ENCODE data around the gene ALKBH6. TPM values are rescaled to one million over a fixed set of nuclear protein-coding genes. Genes with fewer than 3 reads are reported as not detected.

Gene ALKBH6
- total RNA-seq (ENCODE audit: low replicate concordance): 16.3 and 22.5 TPM in 2 replicates

DNA sequence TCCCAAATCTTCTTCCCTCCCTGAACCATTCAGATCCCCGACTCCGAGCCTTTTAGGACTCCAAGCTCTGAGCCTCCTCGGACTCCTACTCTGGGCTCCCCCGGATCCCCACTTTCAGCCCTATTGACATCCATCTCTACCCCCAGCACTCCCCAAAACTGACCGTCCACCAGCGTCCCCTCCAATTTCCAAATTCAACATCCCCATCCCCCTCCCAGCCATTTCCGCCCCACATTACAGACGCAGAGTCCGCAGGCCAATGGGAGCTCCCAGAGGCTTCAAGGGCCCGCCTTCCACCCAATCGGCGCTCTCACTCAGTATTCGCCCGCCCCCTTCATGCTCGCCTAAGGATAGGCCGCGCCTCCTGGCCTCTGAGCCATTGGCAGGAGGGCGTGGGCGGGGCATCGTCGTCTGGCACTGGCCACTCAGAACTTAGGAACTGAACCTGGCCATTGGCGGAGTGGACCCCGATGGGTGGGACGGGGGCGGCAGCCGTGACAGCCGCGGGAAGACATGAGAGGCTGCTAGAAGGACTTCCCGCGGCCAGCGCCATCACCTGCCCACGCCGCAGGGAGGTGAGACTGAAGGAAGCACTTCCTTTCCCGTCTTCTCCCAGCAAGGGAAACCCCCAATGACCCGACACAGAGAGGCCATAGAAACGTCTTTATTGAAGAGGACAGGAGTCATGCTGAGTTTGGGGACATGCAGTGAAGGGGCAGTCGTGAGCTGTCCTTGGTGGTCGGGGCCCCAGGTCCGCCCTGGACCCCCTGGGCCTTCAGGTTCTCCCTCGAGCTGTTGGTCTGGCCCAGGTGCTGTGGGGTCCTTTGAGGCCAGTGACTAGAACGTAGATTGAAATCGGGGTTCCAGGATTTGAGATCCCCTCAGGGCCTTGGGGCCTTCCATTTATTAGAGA lies at the start of gene ALKBH6:
Gene ALKBH6 (minus strand): TSS at position 202 of the 913 bp plus-strand sequence. CDS start 816 bp downstream, outside the sequence.
- peaks cover 4% of the 10 kb centered on the region for H3K9me3 Mint-ChIP-seq
- H3K4me2 ChIP-seq: peak within 1 kb of the TSS; percentile 86
- no peaks in the 10 kb centered on the region for H3K27me3 ChIP-seq
- no peak for TF ChIP-seq EZH2phosphoT487 (IDR thresholded peaks at IDR 0.05)
- TF ChIP-seq, protein P1, sequence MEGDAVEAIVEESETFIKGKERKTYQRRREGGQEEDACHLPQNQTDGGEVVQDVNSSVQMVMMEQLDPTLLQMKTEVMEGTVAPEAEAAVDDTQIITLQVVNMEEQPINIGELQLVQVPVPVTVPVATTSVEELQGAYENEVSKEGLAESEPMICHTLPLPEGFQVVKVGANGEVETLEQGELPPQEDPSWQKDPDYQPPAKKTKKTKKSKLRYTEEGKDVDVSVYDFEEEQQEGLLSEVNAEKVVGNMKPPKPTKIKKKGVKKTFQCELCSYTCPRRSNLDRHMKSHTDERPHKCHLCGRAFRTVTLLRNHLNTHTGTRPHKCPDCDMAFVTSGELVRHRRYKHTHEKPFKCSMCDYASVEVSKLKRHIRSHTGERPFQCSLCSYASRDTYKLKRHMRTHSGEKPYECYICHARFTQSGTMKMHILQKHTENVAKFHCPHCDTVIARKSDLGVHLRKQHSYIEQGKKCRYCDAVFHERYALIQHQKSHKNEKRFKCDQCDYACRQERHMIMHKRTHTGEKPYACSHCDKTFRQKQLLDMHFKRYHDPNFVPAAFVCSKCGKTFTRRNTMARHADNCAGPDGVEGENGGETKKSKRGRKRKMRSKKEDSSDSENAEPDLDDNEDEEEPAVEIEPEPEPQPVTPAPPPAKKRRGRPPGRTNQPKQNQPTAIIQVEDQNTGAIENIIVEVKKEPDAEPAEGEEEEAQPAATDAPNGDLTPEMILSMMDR (IDR thresholded peaks at IDR 0.05): peak; percentile 5
- H3K27me3 Mint-ChIP-seq (ENCODE audit: insufficient read depth, low read depth): peaks cover 15% of the 10 kb centered on the region
- peaks cover 10% of the 10 kb centered on the region for H3K36me3 Mint-ChIP-seq
- H3K4me1 ChIP-seq: peaks cover 9% of the 10 kb centered on the region
- H3K4me1 Mint-ChIP-seq: peaks cover 36% of the 10 kb centered on the region
- H3K27ac Mint-ChIP-seq: peak within 1 kb of the TSS; percentile 78
- H3K27ac ChIP-seq: no peak within 1 kb of the TSS
- peak within 1 kb of the TSS; percentile 79 for H3K4me3 ChIP-seq
- H3K9me3 ChIP-seq (ENCODE audit: low read depth): no peaks in the 10 kb centered on the region
- peaks cover 5% of the 10 kb centered on the region for H3F3A ChIP-seq (ENCODE audit: low read depth)
- peaks cover 13% of the 10 kb centered on the region for H3K79me2 ChIP-seq (ENCODE audit: low read depth)
- peak within 1 kb of the TSS; percentile 55 for H3K9ac ChIP-seq
- peak within 1 kb of the TSS; percentile 95 for H3K4me3 Mint-ChIP-seq
- no peaks in the 10 kb centered on the region for H3K36me3 ChIP-seq
- peak within 1 kb of the TSS; percentile 71 for H2AFZ ChIP-seq (replicated peaks)
- no peaks in the 10 kb centered on the region for H4K20me1 ChIP-seq (ENCODE audit: low read depth)
- DNase-seq (ENCODE audit: low spot score): peak; percentile 100

DNA sequence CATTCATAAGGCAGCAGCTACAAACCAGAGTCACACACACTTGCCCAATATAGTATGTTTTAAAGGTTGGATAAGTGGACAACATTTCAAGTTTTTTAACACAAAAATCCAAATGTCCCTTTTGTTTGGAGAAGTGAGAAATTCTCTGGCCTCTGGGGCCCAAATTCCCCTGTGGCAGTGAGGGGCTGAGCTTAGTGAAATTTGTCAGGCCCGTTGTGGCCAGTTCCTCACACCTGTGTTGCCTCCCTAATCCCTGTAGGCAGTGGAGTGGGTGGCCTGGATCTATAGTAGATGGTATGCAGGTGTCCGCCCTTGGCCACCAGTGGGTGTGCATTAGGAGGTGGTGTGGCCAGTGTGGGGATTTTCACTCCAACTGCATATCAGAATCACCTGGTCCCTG lies 47.4 kb upstream of the ALKBH6 start:
- Mint-ChIP-seq H3K36me3 (peaks cover 20% of the 10 kb centered on the region), H3K27ac (no peak overlapping the region), H3K9me3 (no peaks in the 10 kb centered on the region), H3K4me1 (peaks cover 1% of the 10 kb centered on the region), H3K4me3 (no peak overlapping the region), H3K27me3 (ENCODE audit: insufficient read depth, low read depth) (no peaks in the 10 kb centered on the region)
- H3K9ac ChIP-seq: no peak overlapping the region
- H3K79me2 ChIP-seq (ENCODE audit: low read depth): peaks cover 28% of the 10 kb centered on the region
- H3K4me1 ChIP-seq: peaks cover 2% of the 10 kb centered on the region
- H3K9me3 ChIP-seq (ENCODE audit: low read depth): no peaks in the 10 kb centered on the region
- no peaks in the 10 kb centered on the region for H3K36me3 ChIP-seq
- no peaks in the 10 kb centered on the region for H3F3A ChIP-seq (ENCODE audit: low read depth)
- no peaks in the 10 kb centered on the region for H3K27me3 ChIP-seq
- TF ChIP-seq EZH2 (IDR thresholded peaks at IDR 0.05): no peak
- TF ChIP-seq, protein P1 (IDR thresholded peaks at IDR 0.05): no peak
- TF ChIP-seq EZH2phosphoT487 (IDR thresholded peaks at IDR 0.05): no peak
- H3K4me3 ChIP-seq: no peak overlapping the region
- no peak overlapping the region for H3K4me2 ChIP-seq
- no peak for DNase-seq (ENCODE audit: low spot score)
- peaks cover 14% of the 10 kb centered on the region for H4K20me1 ChIP-seq (ENCODE audit: low read depth)
- H3K27ac ChIP-seq: no peak overlapping the region
- no peak overlapping the region for H2AFZ ChIP-seq (replicated peaks)

DNA sequence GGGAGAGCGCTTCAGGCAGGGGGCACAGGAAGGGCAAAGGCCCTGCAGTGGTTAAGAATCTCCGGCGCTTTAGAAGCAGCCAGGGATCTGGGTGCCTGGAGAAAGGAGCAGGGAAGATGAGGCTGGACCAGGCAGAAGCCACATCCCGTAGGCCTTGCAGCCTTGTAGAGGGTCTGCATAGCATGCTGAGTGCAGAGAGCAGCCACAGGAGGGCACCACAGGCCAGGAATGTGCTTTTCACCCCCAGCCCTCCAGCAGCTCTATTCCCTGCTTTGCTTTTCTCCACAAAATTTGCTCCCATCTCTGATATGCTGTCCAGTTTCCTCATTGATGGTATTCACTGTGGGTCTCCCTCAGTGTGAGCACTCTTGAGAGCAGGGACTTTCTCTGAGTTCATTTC lies 46.4 kb upstream of the ALKBH6 start:
- TF ChIP-seq EZH2phosphoT487 (IDR thresholded peaks at IDR 0.05) (no peak), EZH2 (IDR thresholded peaks at IDR 0.05) (no peak)
- TF ChIP-seq, protein P1 (IDR thresholded peaks at IDR 0.05): peak; percentile 49
- H3K79me2 ChIP-seq (ENCODE audit: low read depth): peaks cover 37% of the 10 kb centered on the region
- H3K36me3 ChIP-seq: no peaks in the 10 kb centered on the region
- peaks cover 9% of the 10 kb centered on the region for H3K4me1 Mint-ChIP-seq
- H3K9ac ChIP-seq: no peak overlapping the region
- H3K9me3 ChIP-seq (ENCODE audit: low read depth): no peaks in the 10 kb centered on the region
- no peak overlapping the region for H3K27ac ChIP-seq
- H3F3A ChIP-seq (ENCODE audit: low read depth): no peaks in the 10 kb centered on the region
- H3K4me3 ChIP-seq: no peak overlapping the region
- no peak overlapping the region for H3K4me2 ChIP-seq
- H4K20me1 ChIP-seq (ENCODE audit: low read depth): peaks cover 23% of the 10 kb centered on the region
- H3K27ac Mint-ChIP-seq: no peak overlapping the region
- H3K4me3 Mint-ChIP-seq: no peak overlapping the region
- H3K27me3 Mint-ChIP-seq (ENCODE audit: insufficient read depth, low read depth): no peaks in the 10 kb centered on the region
- H3K36me3 Mint-ChIP-seq: peaks cover 20% of the 10 kb centered on the region
- peak; percentile 43 for DNase-seq (ENCODE audit: low spot score)
- no peak overlapping the region for H2AFZ ChIP-seq (replicated peaks)
- no peaks in the 10 kb centered on the region for H3K27me3 ChIP-seq
- H3K9me3 Mint-ChIP-seq: no peaks in the 10 kb centered on the region
- H3K4me1 ChIP-seq: peaks cover 12% of the 10 kb centered on the region

Data from neural progenitor cell (in vitro differentiated cells).